Neural cell (in vitro differentiated cells): ENCODE measurements around the gene GLB1L2. TPM values are rescaled to one million over a fixed set of nuclear protein-coding genes. Genes with fewer than 3 reads are reported as not detected.

Experiments used
- H2AFZ ChIP-seq: fragments of 200-600, 300-800 bp; sonication (generic), shearing (Covaris generic); 2 replicates; pipeline ENCODE4 v1.6.0; 2014; ENCODE audit warnings: low read depth, mild to moderate bottlenecking, antibody characterized with exemption, low read length, moderate library complexity
- H3F3A ChIP-seq: fragments of 200-600 bp; shearing (Covaris generic); 2 replicates; pipeline ENCODE4 v1.6.1; 2016; ENCODE audit warnings: mild to moderate bottlenecking, moderate library complexity, mixed read lengths, antibody characterized with exemption, low read length; ENCODE audit not compliant: insufficient read depth, poor library complexity, severe bottlenecking
- H3K27ac ChIP-seq: fragments of 200-600, 300-800 bp; sonication (generic), shearing (Covaris generic); 2 replicates; pipeline ENCODE4 v1.5.1; 2014; ENCODE audit warnings: mild to moderate bottlenecking, low read length, moderate library complexity
- H3K27me3 ChIP-seq: fragments of 300-800, 200-600 bp; sonication (generic), shearing (Covaris generic); 2 replicates; pipeline ENCODE4 v1.6.0; 2014; ENCODE audit warnings: mild to moderate bottlenecking, low read depth, low read length, moderate library complexity; ENCODE audit not compliant: insufficient read depth
- H3K36me3 ChIP-seq: fragments of 300-800, 200-600 bp; sonication (generic), shearing (Covaris generic); 2 replicates; pipeline ENCODE4 v1.5.1; 2014; ENCODE audit warnings: mild to moderate bottlenecking, antibody characterized with exemption, low read length, moderate library complexity; ENCODE audit not compliant: insufficient read depth
- H3K4me2 ChIP-seq: fragments of 300-800, 200-600 bp; sonication (generic), shearing (Covaris generic); 2 replicates; pipeline ENCODE4 v1.6.0; 2014; ENCODE audit warnings: mild to moderate bottlenecking, low read length
- H3K4me3 ChIP-seq: fragments of 300-800, 200-600 bp; sonication (generic), shearing (Covaris generic); 2 replicates; pipeline ENCODE4 v1.5.1; 2014; ENCODE audit warnings: mild to moderate bottlenecking, low read length, moderate library complexity
- H3K79me2 ChIP-seq: fragments of 200-600 bp; shearing (Covaris generic); replicated peaks from 2 replicates; pipeline ENCODE4 v1.6.0; 2014; ENCODE audit warnings: mild to moderate bottlenecking, low read length, moderate library complexity; ENCODE audit not compliant: insufficient read depth
- H3K9ac ChIP-seq: fragments of 300-800, 200-600 bp; sonication (generic), shearing (Covaris generic); 2 replicates; pipeline ENCODE4 v1.6.1; 2016; ENCODE audit warnings: mild to moderate bottlenecking, low read length, mixed read lengths
- H3K9me2 ChIP-seq: fragments of 200-600 bp; shearing (Covaris generic); 2 replicates; pipeline ENCODE4 v1.6.1; 2016; ENCODE audit warnings: mild to moderate bottlenecking, low read length, mixed read lengths; ENCODE audit not compliant: insufficient read depth
- H3K9me3 ChIP-seq: fragments of 200-600, 300-800 bp; sonication (generic), shearing (Covaris generic); 2 replicates; pipeline ENCODE4 v1.6.1; 2016; ENCODE audit warnings: mild to moderate bottlenecking, mixed run types, low read length, moderate library complexity, mixed read lengths
- H4K20me1 ChIP-seq: fragments of 200-600 bp; shearing (Covaris generic); 2 replicates; pipeline ENCODE4 v1.6.1; 2016; ENCODE audit warnings: mild to moderate bottlenecking, mixed run types; ENCODE audit not compliant: insufficient read depth
- EP300 ChIP-seq: fragments of 450-650 bp; conservative IDR thresholded peaks from 2 replicates; pipeline ENCODE4 v1.6.1; 2014; ENCODE audit warnings: antibody characterized with exemption, mild to moderate bottlenecking, moderate library complexity; ENCODE audit not compliant: poor library complexity, severe bottlenecking
- EZH2 ChIP-seq: fragments of 200-600, 300-800 bp; shearing (Covaris generic), sonication (generic); IDR thresholded peaks from 2 replicates; pipeline ENCODE4 v1.6.1; 2014; ENCODE audit warnings: antibody characterized with exemption, low read length, borderline replicate concordance, mild to moderate bottlenecking; ENCODE audit not compliant: insufficient read depth, poor library complexity, severe bottlenecking
- MXI1 ChIP-seq: fragments of 450-650 bp; conservative IDR thresholded peaks from 2 replicates; pipeline ENCODE4 v1.6.1; 2014; ENCODE audit warnings: antibody characterized with exemption, mild to moderate bottlenecking; ENCODE audit not compliant: poor library complexity, severe bottlenecking
- POLR2AphosphoS5 ChIP-seq: IDR thresholded peaks from 2 replicates; pipeline ENCODE4 v1.6.1; 2012
- RAD21 ChIP-seq: fragments of 450-650 bp; conservative IDR thresholded peaks from 2 replicates; pipeline ENCODE4 v1.6.1; 2014; ENCODE audit warnings: antibody characterized with exemption, mild to moderate bottlenecking, moderate library complexity
- SMC3 ChIP-seq: fragments of 450-650 bp; conservative IDR thresholded peaks from 2 replicates; pipeline ENCODE4 v1.6.1; 2014; ENCODE audit warnings: antibody characterized with exemption, mild to moderate bottlenecking, moderate library complexity; ENCODE audit not compliant: poor library complexity
- TAF1 ChIP-seq: IDR thresholded peaks from 2 replicates; pipeline ENCODE4 v1.6.1; 2012; ENCODE audit warnings: low read depth
- polyA plus RNA-seq: library from polyadenylated mRNA; depleted of rRNA; stranded (reverse); fragments of >200 nt; gene quantifications from 2 replicates; pipeline ENCODE4 v1.2.3, GENCODE V29; 2014
- TF ChIP-seq, protein P1 (sequence below): IDR thresholded peaks from 2 replicates; pipeline ENCODE4 v1.6.1; 2012; ENCODE audit warnings: borderline replicate concordance
- TF ChIP-seq, protein P2 (sequence below): fragments of 450-650 bp; IDR thresholded peaks from 2 replicates; pipeline ENCODE4 v1.5.1; 2014; ENCODE audit warnings: antibody characterized with exemption, mild to moderate bottlenecking, moderate library complexity; ENCODE audit not compliant: poor library complexity, severe bottlenecking

Gene GLB1L2
- polyA plus RNA-seq, 1 donor from 2014 or later, result 1.6 TPM

DNA sequence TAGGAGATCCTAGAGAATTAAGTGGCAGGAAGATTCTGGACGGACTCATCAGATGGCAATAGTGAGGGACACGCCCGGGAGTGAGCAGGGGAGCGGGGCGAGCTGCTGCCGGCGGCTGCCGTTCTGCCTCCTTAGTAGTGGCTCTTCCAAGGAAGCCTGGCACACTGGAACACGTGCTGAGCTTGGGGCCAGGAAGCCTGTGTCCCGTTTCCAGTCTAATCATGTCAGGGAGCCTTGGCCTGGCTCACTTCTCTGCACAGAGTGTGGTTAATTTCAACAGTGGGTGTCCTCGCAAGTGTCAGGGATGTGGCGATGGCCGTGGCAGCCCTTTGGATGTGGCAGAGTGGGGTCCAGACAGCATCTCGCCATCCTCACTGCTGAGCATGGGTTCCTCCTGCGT, 39.1 kb upstream of the GLB1L2 start:
- TF ChIP-seq, protein P1, sequence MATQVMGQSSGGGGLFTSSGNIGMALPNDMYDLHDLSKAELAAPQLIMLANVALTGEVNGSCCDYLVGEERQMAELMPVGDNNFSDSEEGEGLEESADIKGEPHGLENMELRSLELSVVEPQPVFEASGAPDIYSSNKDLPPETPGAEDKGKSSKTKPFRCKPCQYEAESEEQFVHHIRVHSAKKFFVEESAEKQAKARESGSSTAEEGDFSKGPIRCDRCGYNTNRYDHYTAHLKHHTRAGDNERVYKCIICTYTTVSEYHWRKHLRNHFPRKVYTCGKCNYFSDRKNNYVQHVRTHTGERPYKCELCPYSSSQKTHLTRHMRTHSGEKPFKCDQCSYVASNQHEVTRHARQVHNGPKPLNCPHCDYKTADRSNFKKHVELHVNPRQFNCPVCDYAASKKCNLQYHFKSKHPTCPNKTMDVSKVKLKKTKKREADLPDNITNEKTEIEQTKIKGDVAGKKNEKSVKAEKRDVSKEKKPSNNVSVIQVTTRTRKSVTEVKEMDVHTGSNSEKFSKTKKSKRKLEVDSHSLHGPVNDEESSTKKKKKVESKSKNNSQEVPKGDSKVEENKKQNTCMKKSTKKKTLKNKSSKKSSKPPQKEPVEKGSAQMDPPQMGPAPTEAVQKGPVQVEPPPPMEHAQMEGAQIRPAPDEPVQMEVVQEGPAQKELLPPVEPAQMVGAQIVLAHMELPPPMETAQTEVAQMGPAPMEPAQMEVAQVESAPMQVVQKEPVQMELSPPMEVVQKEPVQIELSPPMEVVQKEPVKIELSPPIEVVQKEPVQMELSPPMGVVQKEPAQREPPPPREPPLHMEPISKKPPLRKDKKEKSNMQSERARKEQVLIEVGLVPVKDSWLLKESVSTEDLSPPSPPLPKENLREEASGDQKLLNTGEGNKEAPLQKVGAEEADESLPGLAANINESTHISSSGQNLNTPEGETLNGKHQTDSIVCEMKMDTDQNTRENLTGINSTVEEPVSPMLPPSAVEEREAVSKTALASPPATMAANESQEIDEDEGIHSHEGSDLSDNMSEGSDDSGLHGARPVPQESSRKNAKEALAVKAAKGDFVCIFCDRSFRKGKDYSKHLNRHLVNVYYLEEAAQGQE, result no peak
- no peak overlapping the region for H3K4me2 ChIP-seq
- H3K27ac ChIP-seq, result no peak overlapping the region

DNA sequence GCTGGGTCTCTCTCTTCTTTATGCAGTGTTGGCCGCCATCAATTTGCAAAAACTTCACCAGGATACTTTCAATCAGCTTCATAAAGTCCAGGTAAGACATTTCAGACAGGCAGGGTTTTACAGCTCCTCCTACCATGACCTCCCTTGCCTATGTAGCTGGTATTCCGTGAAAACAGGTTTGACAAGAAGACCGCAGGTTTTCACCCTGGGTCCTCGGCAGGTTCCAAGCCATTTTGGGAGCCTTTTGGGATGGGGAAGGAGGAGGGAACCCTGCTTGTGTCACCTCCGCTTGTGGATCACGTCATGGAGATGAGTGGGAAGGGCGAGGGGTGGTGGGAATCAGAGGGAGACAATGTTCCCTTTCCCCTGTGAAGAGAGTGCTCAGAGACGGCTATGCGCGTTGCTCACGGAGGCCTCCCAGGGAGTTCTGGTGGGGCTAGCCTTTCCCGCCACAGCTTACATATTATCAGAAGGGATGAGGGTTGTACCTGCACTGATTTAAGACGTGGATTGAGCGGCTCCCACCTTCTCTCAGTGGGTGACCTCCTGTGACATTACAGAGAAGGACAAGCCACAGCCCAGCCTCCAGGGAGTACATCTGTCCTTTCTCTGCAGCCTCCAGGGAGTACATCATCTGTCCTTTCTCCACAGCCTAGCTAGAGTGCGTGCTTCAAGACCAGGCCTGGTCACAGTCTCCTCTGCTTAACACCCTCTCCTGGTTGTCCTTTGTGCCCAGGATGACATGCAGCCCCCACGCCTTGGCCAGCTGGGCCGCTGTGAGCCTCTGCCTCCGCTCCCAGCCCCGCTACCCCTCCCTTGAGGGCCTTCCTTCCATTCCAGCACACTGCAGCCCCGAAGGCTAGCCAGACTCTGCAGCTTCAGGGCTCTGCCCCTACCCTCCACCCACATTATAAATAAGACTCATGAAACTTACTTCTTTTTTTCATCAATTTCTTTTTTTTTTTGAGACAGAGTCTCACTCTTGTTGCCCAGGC, 38.4 kb upstream of the GLB1L2 start:
- Histone ChIP-seq H4K20me1 (no peaks in the 10 kb centered on the region), H3K27ac (no peak overlapping the region), H2AFZ (no peak overlapping the region), H3K4me2 (no peak overlapping the region), H3K9me3 (no peaks in the 10 kb centered on the region), H3F3A (no peaks in the 10 kb centered on the region), H3K79me2 (no peaks in the 10 kb centered on the region), H3K36me3 (no peaks in the 10 kb centered on the region), H3K27me3 (no peaks in the 10 kb centered on the region), H3K4me3 (no peak overlapping the region), H3K9me2 (no peaks in the 10 kb centered on the region), H3K9ac (no peak overlapping the region)
- TF ChIP-seq EZH2, result no peak
- no peak for TF ChIP-seq TAF1

More for the DNA sequence above, 39.1 kb upstream of the GLB1L2 start:
- Histone ChIP-seq H3K9me3 (no peaks in the 10 kb centered on the region), H4K20me1 (no peaks in the 10 kb centered on the region), H3K4me3 (no peak overlapping the region), H3F3A (no peaks in the 10 kb centered on the region), H2AFZ (no peak overlapping the region), H3K36me3 (no peaks in the 10 kb centered on the region), H3K9me2 (no peaks in the 10 kb centered on the region), H3K79me2 (no peaks in the 10 kb centered on the region), H3K27me3 (no peaks in the 10 kb centered on the region), H3K9ac (no peak overlapping the region)

DNA sequence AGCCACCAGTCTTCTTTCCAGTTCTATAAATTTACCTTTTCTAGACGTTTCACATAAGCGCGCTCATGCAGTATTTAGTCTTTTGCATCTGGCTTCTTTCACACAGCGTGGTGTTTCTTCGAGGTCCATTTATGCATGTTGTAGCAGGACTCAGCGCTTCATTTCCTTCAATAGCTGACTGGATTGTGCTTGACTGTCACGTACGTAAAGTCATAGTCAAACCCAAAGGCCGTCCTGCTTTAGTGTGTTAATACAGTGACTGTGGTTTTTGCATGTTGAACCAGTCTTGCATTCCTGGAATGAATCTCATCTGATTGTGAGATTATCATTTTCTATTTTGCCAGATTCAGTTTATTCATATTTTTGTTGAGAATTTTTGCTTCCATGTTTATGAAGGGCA, 37.1 kb upstream of the GLB1L2 start:
- Histone ChIP-seq H3K4me3 (no peak overlapping the region), H3K4me2 (no peak overlapping the region), H3F3A (no peaks in the 10 kb centered on the region), H3K36me3 (no peaks in the 10 kb centered on the region), H3K27me3 (no peaks in the 10 kb centered on the region), H3K27ac (no peak overlapping the region), H3K9me2 (no peaks in the 10 kb centered on the region), H3K9ac (no peak overlapping the region), H4K20me1 (no peaks in the 10 kb centered on the region), H3K9me3 (no peaks in the 10 kb centered on the region), H3K79me2 (no peaks in the 10 kb centered on the region), H2AFZ (no peak overlapping the region)
- TF ChIP-seq RAD21 (no peak), TAF1 (no peak), SMC3 (no peak), EP300 (no peak), MXI1 (no peak), POLR2AphosphoS5 (no peak), EZH2 (no peak)
- TF ChIP-seq, protein P1, result no peak
- TF ChIP-seq, protein P2, sequence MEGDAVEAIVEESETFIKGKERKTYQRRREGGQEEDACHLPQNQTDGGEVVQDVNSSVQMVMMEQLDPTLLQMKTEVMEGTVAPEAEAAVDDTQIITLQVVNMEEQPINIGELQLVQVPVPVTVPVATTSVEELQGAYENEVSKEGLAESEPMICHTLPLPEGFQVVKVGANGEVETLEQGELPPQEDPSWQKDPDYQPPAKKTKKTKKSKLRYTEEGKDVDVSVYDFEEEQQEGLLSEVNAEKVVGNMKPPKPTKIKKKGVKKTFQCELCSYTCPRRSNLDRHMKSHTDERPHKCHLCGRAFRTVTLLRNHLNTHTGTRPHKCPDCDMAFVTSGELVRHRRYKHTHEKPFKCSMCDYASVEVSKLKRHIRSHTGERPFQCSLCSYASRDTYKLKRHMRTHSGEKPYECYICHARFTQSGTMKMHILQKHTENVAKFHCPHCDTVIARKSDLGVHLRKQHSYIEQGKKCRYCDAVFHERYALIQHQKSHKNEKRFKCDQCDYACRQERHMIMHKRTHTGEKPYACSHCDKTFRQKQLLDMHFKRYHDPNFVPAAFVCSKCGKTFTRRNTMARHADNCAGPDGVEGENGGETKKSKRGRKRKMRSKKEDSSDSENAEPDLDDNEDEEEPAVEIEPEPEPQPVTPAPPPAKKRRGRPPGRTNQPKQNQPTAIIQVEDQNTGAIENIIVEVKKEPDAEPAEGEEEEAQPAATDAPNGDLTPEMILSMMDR, result no peak
